A549 (cell line): Measurements from ENCODE around the gene SCT. TPM values are rescaled to one million over a fixed set of nuclear protein-coding genes. Genes with fewer than 3 reads are reported as not detected.
A peak's percentile ranks its signal among the peaks of the same experiment; 100 is the strongest.

ENCODE experiments used
- ATAC-seq, 2 experiments: fragments of 200-7000 bp in 1 of 2; fragments of >200 bp in 1 of 2; cut with Nextera tagmentation in 1 of 2; cut with Tn5 transposase in 1 of 2; 3 replicates each; pipeline versions ENCODE4 v1.8.0 to v1.9.1; 2018 to 2020; ENCODE audit warnings: mild to moderate bottlenecking in 1 of 2, moderate library complexity in 1 of 2
- CTCF ChIA-PET: fragments of 300-600 bp; sonication (Branson Sonifier 250); formaldehyde crosslinking; extraction: SDS; loops from one replicate; lab custom pipeline; 2021; ENCODE audit warnings: antibody characterized with exemption, inconsistent platforms; lab: Yijun Ruan, JAX
- POLR2A ChIA-PET: fragments of 350-600 bp; formaldehyde crosslinking; extraction: SDS; loops from one replicate; lab custom pipeline; 2021; ENCODE audit warnings: antibody characterized with exemption, inconsistent platforms; lab: Yijun Ruan, JAX
- DNase-seq, 2 experiments: peaks; one replicate each; pipeline versions ENCODE4 v3.0.0 to v3.0.0-alpha.2; 2011 to 2016; ENCODE audit warnings: low read depth in 1 of 2, low spot score in 1 of 2
- FAIRE-seq: peaks from 2 replicates; lab custom pipeline; 2011; peaks lifted over from hg19 to GRCh38; lab: Jason Lieb, UNC
- H3K27ac ChIP-seq, 2 experiments: fragments of >200 bp; sonication (Bioruptor Twin); formaldehyde crosslinking; 3 replicates each; pipeline ENCODE4 v1.5.1; 2016 to 2017
- H3K4me1 ChIP-seq: fragments of >200 bp; sonication (Bioruptor Twin); formaldehyde crosslinking; 3 replicates; pipeline ENCODE4 v1.6.1; 2016
- H3K4me2 ChIP-seq: fragments of >200 bp; sonication (Bioruptor Twin); formaldehyde crosslinking; 3 replicates; pipeline ENCODE4 v1.6.1; 2016
- H3K4me3 ChIP-seq: fragments of >200 bp; sonication (Bioruptor Twin); formaldehyde crosslinking; 3 replicates; pipeline ENCODE4 v1.5.1; 2016
- H3K9me3 ChIP-seq: fragments of >200 bp; sonication (Bioruptor Twin); formaldehyde crosslinking; 3 replicates; pipeline ENCODE4 v1.6.1; 2016
- BCL3 ChIP-seq: fragments of >200 bp; sonication (Bioruptor Twin); formaldehyde crosslinking; IDR thresholded peaks from 3 replicates; pipeline ENCODE4 v1.6.1; 2016
- CBX2 ChIP-seq: fragments of 200-600 bp; sonication (generic); IDR thresholded peaks from 2 replicates; pipeline ENCODE4 v1.6.1; 2016; ENCODE audit warnings: low read depth, mild to moderate bottlenecking, borderline replicate concordance
- CBX8 ChIP-seq: fragments of 200-600 bp; sonication (generic); IDR thresholded peaks from 2 replicates; pipeline ENCODE4 v1.6.1; 2016
- ELK1 ChIP-seq: fragments of 150-350 bp; IDR thresholded peaks from 2 replicates; pipeline ENCODE4 v1.6.1; 2014; ENCODE audit warnings: low read depth, mild to moderate bottlenecking, low read length
- EP300 ChIP-seq, 2 experiments: fragments of >200 bp; sonication (Bioruptor Twin); formaldehyde crosslinking; IDR thresholded peaks; 2 replicates in 1 of 2; 3 replicates in 1 of 2; pipeline ENCODE4 v1.6.1; 2016 to 2017
- ESRRA ChIP-seq: fragments of 150-350 bp; IDR thresholded peaks from 2 replicates; pipeline ENCODE4 v1.6.1; 2014; ENCODE audit warnings: mild to moderate bottlenecking, low read length, borderline replicate concordance
- HOXA7 ChIP-seq: fragments of 250-450 bp; sonication (Bioruptor Pico); IDR thresholded peaks from 2 replicates; pipeline ENCODE4 v1.5.0; 2020; ENCODE audit warnings: mild to moderate bottlenecking, moderate library complexity
- HOXB13 ChIP-seq: fragments of 250-450 bp; sonication (Bioruptor Pico); IDR thresholded peaks from 2 replicates; pipeline ENCODE4 v1.5.0; 2020; ENCODE audit warnings: low read depth, mild to moderate bottlenecking, moderate library complexity
- JUN ChIP-seq, 2 experiments: fragments of >200 bp; sonication (Bioruptor Twin); formaldehyde crosslinking; IDR thresholded peaks; 2 replicates in 1 of 2; 3 replicates in 1 of 2; pipeline ENCODE4 v1.6.1; 2016 to 2017
- PHF8 ChIP-seq: fragments of 200-600 bp; sonication (generic); IDR thresholded peaks from 2 replicates; pipeline ENCODE4 v1.6.1; 2016; ENCODE audit warnings: low read depth, mild to moderate bottlenecking, antibody characterized with exemption, moderate library complexity, borderline replicate concordance
- RAD21 ChIP-seq, 2 experiments: fragments of >200 bp in 1 of 2; sonication (Bioruptor Twin) in 1 of 2; formaldehyde crosslinking in 1 of 2; IDR thresholded peaks in 1 of 2; conservative IDR thresholded peaks in 1 of 2; 2 replicates in 1 of 2; 3 replicates in 1 of 2; pipeline ENCODE4 v1.6.1; 2012 to 2018; ENCODE audit warnings: inconsistent platforms in 1 of 2
- SMC3 ChIP-seq: fragments of >200 bp; sonication (Bioruptor Twin); formaldehyde crosslinking; IDR thresholded peaks from 3 replicates; pipeline ENCODE4 v1.6.1; 2018; ENCODE audit warnings: inconsistent platforms
- TP53 ChIP-seq: fragments of 250-450 bp; sonication (Bioruptor Pico); IDR thresholded peaks from 2 replicates; pipeline ENCODE4 v1.5.0; 2021; ENCODE audit warnings: mild to moderate bottlenecking, moderate library complexity
- USF2 ChIP-seq: fragments of 450-650 bp; IDR thresholded peaks from 2 replicates; pipeline ENCODE4 v1.6.1; 2014; ENCODE audit warnings: antibody characterized with exemption
- ZC3H11A ChIP-seq: fragments of 450-650 bp; IDR thresholded peaks from 2 replicates; pipeline ENCODE4 v1.6.1; 2014; ENCODE audit warnings: antibody characterized with exemption, mild to moderate bottlenecking
- ZFP36 ChIP-seq: fragments of 450-650 bp; IDR thresholded peaks from 2 replicates; pipeline ENCODE4 v1.6.1; 2014; ENCODE audit warnings: borderline replicate concordance; ENCODE audit not compliant: partially characterized antibody
- ZNF302 ChIP-seq: fragments of 250-450 bp; sonication (Bioruptor Pico); IDR thresholded peaks from 2 replicates; pipeline ENCODE4 v1.9.0; 2021; ENCODE audit warnings: inconsistent platforms, mild to moderate bottlenecking, moderate library complexity
- WGBS: methylation state at CpG from one replicate; pipeline ENCODE4 v1.1.6; 2017; ENCODE audit errors: missing lambda C conversion rate; 5-methylcytosine and 5-hydroxymethylcytosine counted together
- polyA plus RNA-seq, 4 experiments: library from polyadenylated mRNA; depleted of rRNA in 3 of 4; stranded (reverse); fragments of >200 nt; fragmentation: RNase III in 1 of 4; extraction: RNeasy Plus Mini Kit Qiagen cat#74134 plus additional on column Dnase treatment in 1 of 4; gene quantifications; 2 replicates in 3 of 4; 3 replicates in 1 of 4; pipeline ENCODE4 v1.2.3, GENCODE V29; 2011 to 2017

The SCT gene
- polyA plus RNA-seq, 2 of the 4 experiments (the other 2 are of a cell fraction) = not detected

- TF ChIP-seq ELK1 = no peak
- TF ChIP-seq EP300 (IDR thresholded peaks at IDR 0.05) = no peak
- TF ChIP-seq HOXB13 = no peak
- TF ChIP-seq CBX2 = no peak
- no peak for TF ChIP-seq RAD21 (conservative IDR thresholded peaks at IDR 0.05 in 1 of 2, IDR thresholded peaks at IDR 0.05 in 1 of 2)
Observed at GRCh38 chr11:617199-617911, 9.6 kb downstream of the SCT start (continued).

DNA sequence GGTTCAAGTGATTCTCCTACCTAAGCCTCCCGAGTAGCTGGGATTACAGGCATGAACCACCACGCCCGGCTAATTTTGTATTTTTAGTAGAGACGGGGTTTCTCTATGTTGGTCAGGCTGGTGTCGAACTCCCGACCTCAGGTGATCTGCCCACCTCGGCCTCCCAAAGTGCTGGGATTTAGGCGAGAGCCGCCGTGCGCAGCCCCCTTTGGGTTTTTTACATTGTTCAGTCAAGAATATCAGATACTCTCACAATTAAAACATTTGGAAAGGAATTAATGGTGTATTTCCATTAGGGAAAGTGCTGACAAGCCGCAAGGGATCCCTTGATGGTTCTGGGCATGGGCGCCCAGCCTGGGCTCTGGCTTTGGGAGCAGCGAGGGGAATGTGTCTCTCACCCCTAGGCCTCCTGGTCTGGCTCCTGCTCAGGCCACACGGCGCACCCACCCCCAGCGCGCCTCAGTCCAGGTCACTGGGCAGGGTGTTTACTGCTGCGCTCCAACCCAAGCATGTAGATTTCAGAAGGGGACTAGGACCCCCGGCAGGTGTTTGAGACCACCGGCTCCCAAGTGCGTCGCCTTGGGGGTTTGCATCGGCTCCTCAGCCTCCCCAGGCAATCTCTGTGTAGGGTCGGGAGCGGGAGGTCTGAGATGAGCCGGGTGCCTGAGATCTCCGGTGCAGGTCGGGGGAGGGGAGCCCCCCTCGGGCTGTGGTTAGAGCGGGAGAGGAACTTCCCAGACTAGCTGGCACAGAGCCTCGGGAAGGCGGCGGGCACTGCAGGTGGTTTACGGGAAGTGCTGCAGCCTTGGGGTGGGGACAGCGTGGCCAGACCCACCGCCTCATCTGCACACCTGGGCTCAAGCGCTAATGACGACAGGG is 10.4 kb downstream of the SCT start:
- FAIRE-seq (no peak), ATAC-seq (no peak), DNase-seq (no peak)
- ChIA-PET CTCF (interaction anchor here (1.1 kb wide), 1 partner anchor 31 kb away, joined by 4 read pairs; no protein-coding TSS in a partner anchor), POLR2A (no interaction called here)
- 83% methylated on average over 38 of the region's 39 CpGs for WGBS
- H3K27ac ChIP-seq = peak overlapping the region; percentile 88 to 97; a peak in 5 of 6 replicates
- peaks cover 13% of the 10 kb centered on the region; the same call in 2 of the 3 replicates for H3K4me1 ChIP-seq
- peak overlapping the region; percentile 93 for H3K4me2 ChIP-seq
- TF ChIP-seq ZFP36 = no peak
- TF ChIP-seq SMC3 = no peak
- no peak for TF ChIP-seq HOXA7 (CRISPR knock-in tag)
- TF ChIP-seq EP300 (IDR thresholded peaks at IDR 0.05) = no peak
- no peak for TF ChIP-seq BCL3
- no peak for TF ChIP-seq USF2
- TF ChIP-seq TP53 (CRISPR knock-in tag) = no peak
- TF ChIP-seq ELK1 = no peak
- no peak for TF ChIP-seq PHF8
- TF ChIP-seq ESRRA = no peak
- TF ChIP-seq JUN (IDR thresholded peaks at IDR 0.05) = no peak
- no peak for TF ChIP-seq ZC3H11A
- TF ChIP-seq CBX8 = no peak
- no peak for TF ChIP-seq ZNF302 (CRISPR knock-in tag)
- H3K9me3 ChIP-seq = no peaks in the 10 kb centered on the region
- no peak overlapping the region; the same call in 2 of the 3 replicates for H3K4me3 ChIP-seq
